CD4-positive, alpha-beta T cell (primary cell): ENCODE results near the gene CRTAC1. TPM values are rescaled to one million over a fixed set of nuclear protein-coding genes. Genes with fewer than 3 reads are reported as not detected.

Experiments
- ATAC-seq: fragments of 200-7000 bp; cut with Tn5 transposase; one replicate; pipeline ENCODE4 v1.10.0; 2022; ENCODE audit warnings: mild to moderate bottlenecking; ENCODE audit not compliant: poor library complexity
- CTCF ChIA-PET: fragments of 350-600 bp; sonication (Branson Sonifier 250); formaldehyde crosslinking; loops from one replicate; lab custom pipeline; 2021; ENCODE audit warnings: antibody characterized with exemption, inconsistent platforms; lab: Charles Lee
- POLR2A ChIA-PET: fragments of 350-600 bp; sonication (Branson Sonifier 250); formaldehyde crosslinking; loops from one replicate; lab custom pipeline; 2021; ENCODE audit warnings: antibody characterized with exemption, inconsistent platforms; lab: Charles Lee
- DNase-seq, 14 experiments: peaks; one replicate each; pipeline ENCODE4 v3.0.0-alpha.2; 2013 to 2020; ENCODE audit warnings: mixed read lengths in 2 of 14
- H3K27ac ChIP-seq, 2 donors: one replicate each; pipeline versions ENCODE4 v1.5.1 to v1.7.0; 2013; ENCODE audit warnings: low read length in 2 of 2, low read depth in 1 of 2, mild to moderate bottlenecking in 1 of 2
- H3K27me3 ChIP-seq, 2 experiments: 1 replicate in 1 of 2; 2 replicates in 1 of 2; pipeline versions ENCODE4 v1.6.1 to v1.7.0; 2013; ENCODE audit warnings: low read length in 2 of 2, control low read depth in 1 of 2, mild to moderate bottlenecking in 1 of 2, moderate library complexity in 1 of 2; ENCODE audit not compliant: insufficient read depth in 2 of 2, control insufficient read depth in 1 of 2
- H3K36me3 ChIP-seq: one replicate; pipeline ENCODE4 v1.6.1; 2013; ENCODE audit warnings: low read length, control low read depth; ENCODE audit not compliant: insufficient read depth
- H3K4me1 ChIP-seq: one replicate; pipeline ENCODE4 v1.6.1; 2013; ENCODE audit warnings: low read length, control low read depth; ENCODE audit not compliant: insufficient read depth
- H3K4me3 ChIP-seq: one replicate; pipeline ENCODE4 v1.5.1; 2013; ENCODE audit warnings: mild to moderate bottlenecking, low read length, moderate library complexity
- H3K9me3 ChIP-seq, 2 experiments: 1 replicate in 1 of 2; 2 replicates in 1 of 2; pipeline versions ENCODE4 v1.6.1 to v1.7.0; 2013; ENCODE audit warnings: low read length in 2 of 2, mild to moderate bottlenecking in 2 of 2, control low read depth in 1 of 2, moderate library complexity in 1 of 2; ENCODE audit not compliant: control insufficient read depth in 1 of 2, insufficient read depth in 1 of 2
- H3K27ac Mint-ChIP-seq: one replicate; pipeline ENCODE4 v1.8.0; 2020; ENCODE audit warnings: mixed read lengths
- H3K27me3 Mint-ChIP-seq: one replicate; pipeline ENCODE4 v1.8.0; 2021; ENCODE audit warnings: mixed read lengths
- H3K36me3 Mint-ChIP-seq: one replicate; pipeline ENCODE4 v1.8.0; 2021; ENCODE audit warnings: low read depth, mixed read lengths
- H3K4me1 Mint-ChIP-seq: one replicate; pipeline ENCODE4 v1.8.0; 2021; ENCODE audit warnings: low read depth, mixed read lengths
- H3K4me3 Mint-ChIP-seq: one replicate; pipeline ENCODE4 v1.8.0; 2020; ENCODE audit warnings: mild to moderate bottlenecking, mixed read lengths
- H3K9me3 Mint-ChIP-seq: one replicate; pipeline ENCODE4 v1.8.0; 2020; ENCODE audit warnings: mixed read lengths
- CTCF ChIP-seq: fragments of 200-600 bp; IDR thresholded peaks from one replicate; pipeline ENCODE4 v1.8.0; 2022; ENCODE audit warnings: antibody characterized with exemption, mild to moderate bottlenecking
- intact Hi-C, 2 experiments: fragments of 100-400 bp; cut with DNase I in 1 of 2; cut with micrococcal nuclease in 1 of 2; formaldehyde crosslinking; loops; one replicate each; pipeline versions ENCODE4 v1.15.1 to v1.9.0; 2023 to 2025; cut with DNase I, micrococcal nuclease
- total RNA-seq, 174 experiments: library from RNA in 2 of 174; stranded (reverse) in 2 of 174; gene quantifications; one replicate each; pipeline ENCODE4 v1.2.3 and lab custom pipeline; 2021 to 2026

Gene CRTAC1
- total RNA-seq, 2 experiments from 2014 or later, result not detected

GRCh38 chr10:97828721-97829120, 201.7 kb downstream of the CRTAC1 start:
- no peaks in the 10 kb centered on the region for H3K36me3 ChIP-seq
- no peaks in the 10 kb centered on the region for H3K9me3 ChIP-seq
- H3K27me3 Mint-ChIP-seq, result no peaks in the 10 kb centered on the region
- peaks cover 16% of the 10 kb centered on the region for H3K4me1 Mint-ChIP-seq
- H3K27me3 ChIP-seq, result no peaks in the 10 kb centered on the region
- H3K4me3 ChIP-seq, result no peak overlapping the region
- no peaks in the 10 kb centered on the region for H3K36me3 Mint-ChIP-seq
- H3K9me3 Mint-ChIP-seq, result no peaks in the 10 kb centered on the region
- DNase-seq (peak in 4 of 14 experiments; percentile 9 to 48 (median 14)), ATAC-seq (peak; percentile 56)
- no peak overlapping the region for H3K27ac ChIP-seq
- intact Hi-C loops, result no loop called here
- ChIA-PET POLR2A (interaction anchor here (1.0 to 2.2 kb wide), 3 partner anchors 21 to 32 kb away, joined by 3 to 6 read pairs (median 4); partner anchors contain the start of gene GOLGA7B), CTCF (no interaction called here)
- TF ChIP-seq CTCF, result no peak
- no peak overlapping the region for H3K4me3 Mint-ChIP-seq
- H3K27ac Mint-ChIP-seq, result no peak overlapping the region
- peaks cover 27% of the 10 kb centered on the region for H3K4me1 ChIP-seq

GRCh38 chr10:97827702-97828291, 202.6 kb downstream of the CRTAC1 start:
- Mint-ChIP-seq H3K27me3 (no peaks in the 10 kb centered on the region), H3K9me3 (no peaks in the 10 kb centered on the region), H3K4me1 (peaks cover 16% of the 10 kb centered on the region), H3K27ac (no peak overlapping the region), H3K36me3 (no peaks in the 10 kb centered on the region), H3K4me3 (no peak overlapping the region)
- intact Hi-C loops, result no loop called here
- H3K36me3 ChIP-seq, result no peaks in the 10 kb centered on the region
- no peak overlapping the region for H3K27ac ChIP-seq
- no peak for DNase-seq
- H3K27me3 ChIP-seq, result no peaks in the 10 kb centered on the region
- H3K9me3 ChIP-seq, result no peaks in the 10 kb centered on the region
- peaks cover 27% of the 10 kb centered on the region for H3K4me1 ChIP-seq
- TF ChIP-seq CTCF, result no peak
- ChIA-PET CTCF (no interaction called here), POLR2A (interaction anchor here (0.7 to 2.2 kb wide), 3 partner anchors 22 to 41 kb away, joined by 3 to 6 read pairs (median 3); partner anchors contain the start of gene GOLGA7B)
- no peak for ATAC-seq
- H3K4me3 ChIP-seq, result no peak overlapping the region

- H3K36me3 ChIP-seq, result no peaks in the 10 kb centered on the region
- H3K27me3 Mint-ChIP-seq, result no peaks in the 10 kb centered on the region
- H3K9me3 ChIP-seq, result no peaks in the 10 kb centered on the region
- H3K4me1 ChIP-seq, result peaks cover 27% of the 10 kb centered on the region
- CTCF ChIA-PET, result no interaction called here
- no peak for TF ChIP-seq CTCF
- POLR2A ChIA-PET, result interaction anchor here (0.7 kb wide), 1 partner anchor 24 kb away, joined by 3 read pairs; no protein-coding TSS in a partner anchor
- H3K4me3 ChIP-seq, result no peak overlapping the region
- no peak overlapping the region for H3K4me3 Mint-ChIP-seq
- H3K4me1 Mint-ChIP-seq, result peaks cover 16% of the 10 kb centered on the region
- H3K27me3 ChIP-seq, result no peaks in the 10 kb centered on the region
- no peak for ATAC-seq
- intact Hi-C loops, result no loop called here
- H3K9me3 Mint-ChIP-seq, result no peaks in the 10 kb centered on the region
- no peak overlapping the region for H3K27ac Mint-ChIP-seq
- H3K36me3 Mint-ChIP-seq, result no peaks in the 10 kb centered on the region
- DNase-seq, result no peak
- H3K27ac ChIP-seq, result no peak overlapping the region
These were observed 203.5 kb downstream of the CRTAC1 start for GRCh38 chr10:97826892-97827291.
